Stimulated activated CD4-positive, alpha-beta T cell treated with anti-CD3 and anti-CD28 coated beads, Interleukin-12 subunit alpha, Interleukin-12 subunit beta, amount 100 ng/mL, for 24 hours (primary cell): Measurements from ENCODE around the gene OVAAL.
"Not testable (repeated sequence)": the region's sequence is repeated elsewhere in the genome, so short reads cannot be mapped to it uniquely, and the experiment has no call there.

Experiments
- DNase-seq, 2 experiments: peaks; one replicate each; pipeline ENCODE4 v3.0.0-alpha.2; 2020; ENCODE audit warnings: low read depth in 2 of 2

Gene OVAAL

GRCh38 chr1:180540697-180541594 lies 17.8 kb upstream of the OVAAL start:
- no peak for DNase-seq

GRCh38 chr1:180542113-180542837 lies 16.5 kb upstream of the OVAAL start:
- no peak for DNase-seq

DNA sequence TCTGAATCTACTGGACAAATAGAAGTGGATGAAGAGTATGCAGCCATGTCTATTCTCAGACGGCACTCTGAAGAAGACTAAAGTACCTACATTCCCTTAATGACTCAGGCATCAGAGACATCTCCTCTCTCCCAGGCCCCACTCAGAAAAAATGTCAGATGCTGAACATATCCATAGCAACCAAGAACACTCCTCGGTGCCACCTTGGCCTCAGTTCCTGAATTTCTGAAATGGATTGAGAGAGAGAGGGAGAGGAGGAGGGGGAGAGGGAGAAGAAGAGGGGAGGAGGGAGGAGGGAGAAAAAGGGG lies 16.0 kb upstream of the OVAAL start:
- no peak for DNase-seq

DNA sequence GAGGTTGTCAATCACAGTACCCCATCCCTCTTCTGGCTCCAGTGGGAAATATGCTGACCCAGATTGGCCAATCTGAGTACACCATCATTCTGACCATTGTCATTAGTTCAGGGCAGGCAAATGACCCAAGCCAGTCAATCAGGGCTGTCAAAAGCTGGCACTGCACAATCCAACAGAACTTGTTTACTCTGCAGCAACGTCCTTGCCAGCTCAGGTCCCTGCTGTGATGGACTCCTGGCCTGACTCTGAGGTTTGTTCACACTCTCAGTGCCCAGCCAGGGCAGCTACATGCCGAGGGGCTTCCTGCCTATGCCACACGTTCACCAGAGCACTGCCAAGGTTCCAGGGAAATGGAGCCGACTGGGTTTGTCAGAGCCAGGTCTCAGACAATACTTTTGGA lies 14.7 kb upstream of the OVAAL start:
- no peak for DNase-seq

DNA sequence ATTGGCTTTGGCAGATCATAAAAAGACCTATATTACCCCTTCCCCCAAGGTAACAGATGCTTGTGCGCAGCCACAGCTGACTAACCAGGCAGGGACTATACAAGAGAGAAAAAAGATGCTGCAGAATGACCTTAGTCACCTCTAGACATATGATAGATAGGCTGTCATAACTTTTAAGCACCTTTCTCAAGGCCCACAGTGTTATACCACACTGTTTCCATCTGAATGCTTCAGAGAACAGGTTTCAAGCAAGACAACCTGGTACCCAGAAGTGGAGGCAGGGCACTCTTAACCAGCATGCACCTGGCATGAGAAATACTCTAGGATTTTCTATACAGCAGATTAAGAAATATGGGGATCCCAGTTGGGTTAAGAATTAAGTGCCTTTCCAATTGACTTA lies 12.8 kb upstream of the OVAAL start:
- no peak for DNase-seq

DNA sequence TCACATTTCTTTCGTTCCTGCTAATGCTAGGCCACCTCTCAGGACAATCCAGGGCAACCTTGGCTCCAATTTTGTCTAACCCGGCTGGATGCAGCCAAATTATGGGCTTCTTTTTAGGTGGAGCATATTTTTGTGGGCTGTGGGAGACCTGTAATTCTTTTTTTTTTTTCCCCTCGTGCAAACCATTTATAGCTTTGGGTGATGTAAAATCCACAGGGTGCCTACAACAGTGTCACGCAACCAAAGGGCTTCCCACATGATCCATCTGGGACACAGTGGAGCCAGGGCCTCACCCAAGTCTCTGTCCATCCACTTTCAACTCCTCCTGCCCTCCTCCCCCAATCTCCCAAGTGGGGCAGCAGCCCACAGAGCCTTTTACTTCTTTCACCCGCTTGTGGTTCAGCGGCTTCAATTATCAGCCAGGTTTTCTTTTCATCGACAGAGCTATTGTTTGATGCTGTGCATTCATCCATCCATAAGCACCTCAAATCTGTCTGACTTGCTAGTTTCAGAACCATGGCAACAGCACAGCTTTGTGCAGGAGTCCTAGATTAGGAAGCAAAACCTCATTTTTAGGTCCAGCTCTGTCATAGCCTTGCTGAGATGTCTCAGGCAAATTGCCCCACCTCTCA lies 10.0 kb upstream of the OVAAL start:
- DNase-seq, result no peak

GRCh38 chr1:180549770-180550169 lies 9.0 kb upstream of the OVAAL start:
- DNase-seq, result not testable (repeated sequence)

DNA sequence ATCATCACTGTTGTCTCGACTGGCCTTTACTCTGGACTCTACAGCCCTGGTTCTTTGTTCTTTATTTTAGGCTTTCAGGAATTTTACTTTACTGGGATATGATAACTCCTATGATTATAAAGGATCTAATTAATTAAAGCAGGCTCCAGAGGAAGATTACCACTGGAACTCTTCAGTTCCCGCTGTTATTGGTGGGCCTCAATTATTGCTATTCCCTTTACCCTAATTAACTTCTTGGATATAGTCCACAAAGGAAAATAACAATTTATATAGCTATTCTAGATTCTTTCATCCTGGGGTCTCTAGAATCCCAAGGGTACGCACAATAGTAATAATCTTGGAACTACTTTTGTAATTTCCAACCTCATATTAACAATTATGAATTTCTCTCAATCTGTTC lies 8.5 kb upstream of the OVAAL start:
- no peak for DNase-seq

DNA sequence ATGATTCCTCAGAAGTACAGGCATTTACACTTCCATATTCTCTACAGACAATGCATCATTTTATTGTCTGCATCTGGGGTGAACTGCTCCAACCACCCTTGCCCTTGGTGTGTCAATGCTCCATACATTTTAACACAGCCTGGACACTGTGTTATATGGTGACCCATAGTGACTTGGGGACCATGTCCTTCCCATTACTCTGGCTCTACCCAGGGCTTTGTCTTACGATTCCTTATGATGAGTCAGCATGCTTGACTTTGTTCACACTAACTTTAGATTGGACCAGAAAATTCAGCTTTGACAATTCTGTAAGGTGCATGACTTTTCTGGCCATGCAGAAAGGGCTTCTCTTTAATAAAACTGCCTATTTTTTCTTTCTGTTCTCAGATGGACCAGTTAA lies 6.8 kb upstream of the OVAAL start:
- DNase-seq, result no peak

DNA sequence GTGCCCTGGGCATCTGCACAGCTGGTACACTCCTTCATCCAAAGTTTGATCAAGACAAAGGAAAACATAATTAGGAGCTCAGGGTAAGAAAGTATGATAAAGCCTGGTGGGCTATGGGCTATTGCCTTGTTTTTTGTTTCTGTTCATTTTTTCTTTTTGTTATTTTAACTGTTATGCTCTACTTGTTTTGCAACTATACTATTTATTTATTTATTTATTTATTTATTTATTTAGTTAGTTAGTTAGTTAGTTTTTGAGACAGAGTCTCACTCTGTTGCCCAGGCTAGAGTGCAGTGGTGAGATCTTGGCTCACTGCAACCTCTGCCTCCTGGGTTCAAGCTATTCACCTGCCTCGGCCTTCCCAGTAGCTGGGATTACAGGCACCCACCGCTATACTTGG lies 5.7 kb upstream of the OVAAL start:
- not testable (repeated sequence) for DNase-seq

- DNase-seq, result no peak
Measured at GRCh38 chr1:180555411-180555810, 3.4 kb upstream of the OVAAL start.

- DNase-seq, result no peak
Measured at GRCh38 chr1:180560200-180560867, 1.6 kb downstream of the OVAAL start.

DNA sequence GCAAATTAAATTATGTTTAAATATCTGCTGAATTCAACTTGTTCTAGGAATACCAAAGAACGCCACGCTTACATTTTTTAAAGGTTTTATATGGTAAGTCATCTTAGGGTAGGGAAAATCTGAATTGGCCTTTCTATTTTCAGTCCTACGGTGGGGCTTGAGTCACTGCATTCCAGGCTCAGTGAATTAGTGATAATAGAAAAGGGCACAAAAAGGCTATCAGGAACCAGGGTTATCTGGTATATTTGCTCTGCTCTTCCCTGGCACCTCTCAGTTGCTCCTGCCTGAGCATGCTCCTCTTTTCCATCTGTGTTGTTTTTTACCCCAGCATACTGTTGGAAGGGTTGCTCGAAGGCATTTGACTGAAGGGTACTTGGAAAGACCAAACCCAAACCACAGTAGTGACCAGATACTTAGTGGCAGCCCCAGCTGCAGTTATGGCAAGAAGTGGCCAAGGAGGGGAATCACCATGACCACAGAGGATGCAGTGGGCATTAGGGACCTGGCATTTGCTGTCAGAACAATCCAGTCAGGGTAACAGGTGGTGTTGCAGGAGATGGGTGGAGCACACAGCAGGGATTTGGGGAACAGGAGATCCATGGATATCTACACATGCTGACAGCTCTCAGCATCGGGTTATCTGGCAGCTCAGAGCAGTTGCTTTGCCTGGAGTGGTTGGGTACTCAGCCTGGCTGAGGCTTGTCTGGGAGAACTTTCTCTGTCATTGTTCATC lies 2.3 kb downstream of the OVAAL start:
- DNase-seq, result no peak

DNA sequence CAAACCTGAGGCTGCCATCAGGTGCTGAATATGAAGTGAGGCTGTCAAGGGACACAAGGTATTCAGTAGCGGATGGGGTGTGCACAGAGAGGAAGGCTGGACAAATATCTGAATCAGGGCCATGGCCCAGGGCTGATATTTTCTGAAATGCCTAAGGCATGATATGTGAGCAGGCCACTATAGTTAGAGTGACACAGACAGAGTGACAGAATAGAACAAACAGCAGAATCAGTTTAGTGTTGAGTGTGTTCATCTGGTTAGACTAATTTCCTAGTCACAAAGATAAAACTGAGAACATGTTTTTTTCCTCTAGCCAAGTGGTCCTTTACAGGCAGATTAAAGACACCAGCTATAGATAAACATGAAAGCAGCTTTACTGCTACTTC lies 3.9 kb downstream of the OVAAL start:
- DNase-seq, result no peak

DNA sequence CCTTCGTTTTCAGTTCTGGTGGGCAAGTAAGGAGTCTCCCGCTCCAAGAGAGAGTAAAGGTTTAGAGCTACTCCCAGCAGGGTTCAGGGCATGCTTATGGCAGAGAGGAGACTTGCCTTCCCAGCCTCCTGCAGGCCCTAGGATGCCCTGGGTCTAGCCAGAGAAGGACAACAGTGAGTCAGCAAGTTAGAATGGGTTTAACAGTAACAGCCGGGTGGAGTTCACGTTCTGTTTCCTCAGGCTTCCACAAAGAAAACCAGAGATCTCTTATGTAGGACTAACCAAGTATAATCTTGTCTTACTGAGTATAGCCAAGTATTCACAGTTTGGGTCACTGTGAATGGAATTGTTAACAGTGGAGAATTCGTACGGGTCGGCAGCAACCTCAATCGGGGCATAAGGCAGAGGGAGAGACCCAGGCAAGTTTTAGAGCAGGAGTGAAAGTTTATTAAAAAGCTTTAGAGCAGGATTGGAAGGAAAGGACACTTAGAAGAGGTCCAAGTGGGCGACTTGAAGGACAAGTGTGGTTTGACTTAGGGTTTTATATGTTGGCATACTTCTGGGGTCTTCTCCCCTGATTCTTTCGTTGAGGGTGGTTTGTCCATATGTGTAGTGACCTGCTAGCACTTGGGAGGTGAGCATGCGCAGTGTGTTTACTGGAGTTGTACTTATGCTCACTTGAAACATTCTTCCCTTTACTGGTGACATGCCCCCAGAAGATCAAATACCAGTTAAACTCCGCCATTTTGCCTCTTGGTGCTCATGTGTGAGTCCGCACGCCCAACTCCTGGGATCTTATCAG lies 4.5 kb downstream of the OVAAL start:
- no peak for DNase-seq

DNA sequence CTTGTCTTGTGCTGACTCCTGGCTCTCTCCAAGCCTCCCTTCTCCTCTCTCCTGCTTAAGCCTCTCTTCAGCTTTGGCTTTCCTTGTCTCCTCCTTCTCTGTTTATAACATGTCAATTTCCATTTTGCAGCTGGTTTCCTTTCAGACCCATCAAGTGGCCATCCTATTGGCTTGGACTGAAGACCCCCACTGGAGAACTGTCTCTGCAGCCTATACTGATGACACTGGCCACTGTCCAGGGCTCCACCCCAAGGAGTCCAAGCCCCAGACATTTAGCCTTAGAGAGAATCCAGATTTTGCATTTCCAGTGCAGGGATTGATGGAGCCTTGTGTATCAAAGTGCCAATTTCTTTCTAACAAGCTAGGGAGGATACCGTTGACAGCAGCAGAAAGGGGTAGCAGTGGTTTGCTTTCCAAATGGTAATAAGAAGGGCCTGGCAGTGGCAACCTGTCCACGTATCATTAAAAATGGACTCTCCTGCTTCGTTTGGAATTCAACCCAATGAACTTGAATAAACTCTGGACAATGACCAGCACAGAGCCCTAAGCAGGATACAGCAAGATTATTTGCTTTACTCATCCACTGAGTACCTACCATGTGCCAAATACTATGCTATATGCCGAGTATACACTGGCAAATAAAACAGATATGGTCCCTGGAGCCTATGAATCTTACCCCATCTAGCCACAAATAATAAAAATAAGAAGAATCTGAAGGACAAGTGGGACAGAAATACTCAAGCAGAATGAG lies 6.5 kb downstream of the OVAAL start:
- DNase-seq, result no peak

DNA sequence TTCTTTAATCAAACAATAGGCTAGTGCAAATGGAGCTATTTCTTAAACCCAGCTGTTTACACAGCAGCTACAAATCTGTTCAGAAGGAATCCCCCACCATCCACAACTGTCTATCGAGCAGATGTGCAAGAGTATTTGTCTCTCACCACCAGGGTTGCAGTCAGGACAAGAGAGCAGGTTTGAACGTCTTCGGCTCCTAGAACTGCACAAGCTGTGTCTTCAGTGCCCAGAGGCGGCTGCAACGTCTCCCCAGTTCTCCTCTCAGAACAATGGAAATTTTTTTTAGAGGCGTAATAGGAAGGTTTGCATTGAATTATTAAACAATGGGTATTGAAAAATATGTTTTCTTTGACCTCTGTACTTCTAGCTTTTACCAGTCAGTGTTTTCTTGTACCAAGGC lies 7.3 kb downstream of the OVAAL start:
- no peak for DNase-seq

DNA sequence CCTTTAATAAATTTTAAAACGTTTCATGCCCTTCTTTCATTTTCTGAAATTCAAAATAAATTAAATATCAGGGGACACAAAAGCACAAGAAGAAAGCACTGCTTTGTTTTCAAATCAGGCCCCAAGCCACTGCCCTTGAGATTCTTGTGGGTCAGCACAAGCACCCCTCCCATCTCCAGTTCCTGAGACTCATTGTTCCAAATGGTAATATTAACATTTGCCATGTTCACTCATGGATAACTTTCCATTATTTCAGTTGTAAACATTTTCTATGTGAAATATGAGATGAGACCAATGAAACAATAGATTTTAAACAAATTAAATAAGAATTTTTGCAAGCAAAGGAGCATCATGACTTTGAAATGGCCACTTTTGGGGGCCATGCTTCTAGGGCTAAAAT lies 7.7 kb downstream of the OVAAL start:
- no peak for DNase-seq

DNA sequence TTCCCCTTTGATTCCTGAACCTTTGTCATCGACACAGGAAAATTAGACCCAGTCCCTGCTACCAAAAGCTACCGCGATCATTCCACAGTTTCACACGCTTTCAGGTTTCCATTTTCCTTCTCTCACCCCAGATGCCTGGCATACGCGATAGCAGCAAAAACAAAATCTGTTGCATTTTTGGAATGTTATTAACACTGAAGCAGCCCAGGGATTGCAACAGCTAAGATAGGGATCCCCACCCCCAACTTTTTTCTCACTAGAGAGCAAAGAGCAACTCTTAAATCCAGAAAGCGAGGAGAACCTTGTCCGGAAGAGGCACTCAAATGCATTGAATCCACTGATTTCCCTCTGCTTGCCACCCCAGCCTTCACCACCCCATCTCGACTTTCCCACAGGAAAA lies 8.9 kb downstream of the OVAAL start:
- no peak for DNase-seq

DNA sequence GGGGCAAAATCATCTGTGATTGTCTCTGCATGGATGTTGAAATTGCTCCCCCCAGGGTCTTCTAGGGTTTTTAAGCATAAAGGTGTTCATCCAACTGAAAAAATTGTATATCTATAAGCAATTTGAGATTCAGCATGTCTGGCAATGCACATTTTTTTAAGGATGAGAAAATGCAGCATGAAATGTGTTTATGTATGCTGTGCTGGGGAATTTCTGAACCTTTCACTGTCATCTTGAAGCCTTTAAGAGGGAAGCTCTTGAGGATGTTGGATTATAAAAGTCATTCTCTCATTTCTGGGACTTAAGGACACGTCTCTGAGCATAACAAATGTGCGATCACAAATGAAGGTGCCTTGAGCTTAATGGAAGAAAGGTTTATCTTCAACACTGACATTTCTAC lies 9.4 kb downstream of the OVAAL start:
- DNase-seq, result no peak
